Smooth muscle cell (in vitro differentiated cells): ENCODE results near the gene BNC2. TPM values are rescaled to one million over a fixed set of nuclear protein-coding genes. Genes with fewer than 3 reads are reported as not detected.

ENCODE experiments used
- DNase-seq: peaks from one replicate; lab custom pipeline; 2025; ENCODE audit not compliant: unreplicated experiment; lab: John Stamatoyannopoulos, UW
- H2AFZ ChIP-seq: fragments of 200-600 bp; sonication (generic); 2 replicates; pipeline ENCODE4 v1.6.0; 2016; ENCODE audit warnings: antibody characterized with exemption, low read depth, mild to moderate bottlenecking
- H3F3A ChIP-seq: fragments of 200-600 bp; sonication (generic); 2 replicates; pipeline ENCODE4 v1.6.0; 2017; ENCODE audit warnings: antibody characterized with exemption, low read depth
- H3K27ac ChIP-seq: fragments of 200-600 bp; sonication (generic); 2 replicates; pipeline ENCODE4 v1.5.1; 2016; ENCODE audit warnings: low read depth, mild to moderate bottlenecking
- H3K27me3 ChIP-seq: fragments of 200-600 bp; sonication (generic); 2 replicates; pipeline ENCODE4 v1.6.1; 2016; ENCODE audit warnings: low read depth, mild to moderate bottlenecking
- H3K36me3 ChIP-seq: fragments of 200-600 bp; sonication (generic); 2 replicates; pipeline ENCODE4 v1.5.1; 2016; ENCODE audit warnings: low read depth
- H3K4me1 ChIP-seq: fragments of 200-600 bp; sonication (generic); 2 replicates; pipeline ENCODE4 v1.5.1; 2016; ENCODE audit warnings: low read depth
- H3K4me2 ChIP-seq: fragments of 200-600 bp; sonication (generic); 2 replicates; pipeline ENCODE4 v1.6.0; 2016; ENCODE audit warnings: mild to moderate bottlenecking
- H3K4me3 ChIP-seq: fragments of 200-600 bp; sonication (generic); 2 replicates; pipeline ENCODE4 v1.5.1; 2016; ENCODE audit warnings: mild to moderate bottlenecking
- H3K79me2 ChIP-seq: fragments of 200-600 bp; sonication (generic); 2 replicates; pipeline ENCODE4 v1.6.0; 2016; ENCODE audit warnings: low read depth, mild to moderate bottlenecking
- H3K9ac ChIP-seq: fragments of 200-600 bp; sonication (generic); 2 replicates; pipeline ENCODE4 v1.6.0; 2016; ENCODE audit warnings: low read depth
- H3K9me3 ChIP-seq: fragments of 200-600 bp; sonication (generic); replicated peaks from 2 replicates; pipeline ENCODE4 v1.5.1; 2016; ENCODE audit warnings: low read depth
- H4K20me1 ChIP-seq: fragments of 200-600 bp; sonication (generic); 2 replicates; pipeline ENCODE4 v1.6.0; 2016; ENCODE audit warnings: low read depth
- CTCF ChIP-seq: fragments of 200-600 bp; sonication (generic); IDR thresholded peaks from 2 replicates; pipeline ENCODE4 v1.5.1; 2017; ENCODE audit warnings: borderline replicate concordance, mild to moderate bottlenecking, antibody characterized with exemption; ENCODE audit not compliant: insufficient read depth, poor library complexity, severe bottlenecking
- WGBS: methylation state at CpG from one replicate; pipeline ENCODE4 v1.1.7; 2016; ENCODE audit warnings: low lambda C conversion rate; 5-methylcytosine and 5-hydroxymethylcytosine counted together
- polyA plus RNA-seq: library from polyadenylated mRNA; unstranded; fragments of >200 nt; fragmentation: Nextera tagmentation; extraction: Ambion mirVana; gene quantifications from 2 replicates; pipeline ENCODE4 v1.2.1, GENCODE V29; 2016
- total RNA-seq: library from RNA; depleted of rRNA; stranded (reverse); fragments of >200 nt; gene quantifications from 2 replicates; pipeline ENCODE4 v1.2.3, GENCODE V29; 2014

The BNC2 gene
- total and polyA plus RNA-seq, 2 experiments from 2014 or later: 11.6 to 13.5 TPM

- no peak overlapping the region for H2AFZ ChIP-seq
- no peak overlapping the region for H3K9ac ChIP-seq
- H3K79me2 ChIP-seq: peaks cover 18% of the 10 kb centered on the region
- no peak overlapping the region for H3K27ac ChIP-seq
- no peak for DNase-seq
- WGBS: 79% methylated on average over 4 of the region's 4 CpGs
- peaks cover 33% of the 10 kb centered on the region for H3K4me1 ChIP-seq
- no peak overlapping the region for H3K4me2 ChIP-seq
- no peaks in the 10 kb centered on the region for H4K20me1 ChIP-seq
- H3K9me3 ChIP-seq: no peaks in the 10 kb centered on the region
- H3K27me3 ChIP-seq: no peaks in the 10 kb centered on the region
- no peaks in the 10 kb centered on the region for H3K36me3 ChIP-seq
- TF ChIP-seq CTCF: no peak
- no peak overlapping the region for H3K4me3 ChIP-seq
- H3F3A ChIP-seq: peaks cover 15% of the 10 kb centered on the region
Observed at GRCh38 chr9:16830806-16831205, 39.7 kb downstream of the BNC2 start.

GRCh38 chr9:16828340-16829281, 41.9 kb downstream of the BNC2 start:
- H3K4me2 ChIP-seq: peak overlapping the region; percentile 80
- H3K4me3 ChIP-seq: peak overlapping the region; percentile 39
- peak overlapping the region; percentile 69 for H3K9ac ChIP-seq
- no peaks in the 10 kb centered on the region for H3K36me3 ChIP-seq
- H3K27ac ChIP-seq: peak overlapping the region; percentile 94
- peak overlapping the region; percentile 71 for H2AFZ ChIP-seq
- peaks cover 11% of the 10 kb centered on the region for H3K79me2 ChIP-seq
- H3K4me1 ChIP-seq: peaks cover 49% of the 10 kb centered on the region
- peaks cover 15% of the 10 kb centered on the region for H3F3A ChIP-seq
- no peak for TF ChIP-seq CTCF
- 4% methylated on average over 26 of the region's 30 CpGs for WGBS
- no peaks in the 10 kb centered on the region for H4K20me1 ChIP-seq
- H3K27me3 ChIP-seq: no peaks in the 10 kb centered on the region
- H3K9me3 ChIP-seq: no peaks in the 10 kb centered on the region
- DNase-seq: no peak

- Histone ChIP-seq H2AFZ (no peak overlapping the region), H4K20me1 (no peaks in the 10 kb centered on the region), H3K4me3 (no peak overlapping the region), H3K27ac (peak overlapping the region; percentile 94), H3F3A (peaks cover 15% of the 10 kb centered on the region), H3K4me1 (peaks cover 49% of the 10 kb centered on the region), H3K9me3 (no peaks in the 10 kb centered on the region), H3K9ac (peak overlapping the region; percentile 70), H3K36me3 (no peaks in the 10 kb centered on the region), H3K27me3 (no peaks in the 10 kb centered on the region), H3K4me2 (peak overlapping the region; percentile 79), H3K79me2 (peaks cover 6% of the 10 kb centered on the region)
- TF ChIP-seq CTCF: no peak
- 8% methylated on average over 5 of the region's 5 CpGs for WGBS
- DNase-seq: no peak
Observed at GRCh38 chr9:16825971-16826625, 44.4 kb downstream of the BNC2 start.
